Endothelial cell of umbilical vein (primary cell): ENCODE data around the gene BCAP31. TPM values are rescaled to one million over a fixed set of nuclear protein-coding genes. Genes with fewer than 3 reads are reported as not detected.

Experiments used
- BruUV-seq: library from RNA; stranded (reverse); fragments of 400-500 nt; replicated peaks from 2 replicates; lab custom pipeline; 2021; lab: Mats Ljungman, UMichigan
- CTCF ChIA-PET: fragments of 300-600, 350-600 bp; sonication (Branson Sonifier 250); formaldehyde crosslinking; loops from one replicate; lab custom pipeline; 2021; ENCODE audit warnings: antibody characterized with exemption, inconsistent platforms; lab: Charles Lee
- POLR2A ChIA-PET: fragments of 300-600, 350-600 bp; sonication (Branson Sonifier 250); formaldehyde crosslinking; loops from one replicate; lab custom pipeline; 2021; ENCODE audit warnings: antibody characterized with exemption, inconsistent platforms; lab: Charles Lee
- DNase-seq: peaks from one replicate; pipeline ENCODE4 v3.0.0-alpha.2; 2011; ENCODE audit warnings: low read depth, low spot score
- FAIRE-seq: peaks from 2 replicates; lab custom pipeline; 2011; peaks lifted over from hg19 to GRCh38; lab: Jason Lieb, UNC
- H2AFZ ChIP-seq: 2 replicates; pipeline ENCODE4 v1.6.0; 2012; ENCODE audit warnings: low read depth, low read length, control low read depth, inconsistent platforms
- H3K27ac ChIP-seq: 2 replicates; pipeline ENCODE4 v1.5.1; 2011; ENCODE audit warnings: low read depth, mild to moderate bottlenecking, control low read depth, low read length, moderate library complexity; ENCODE audit not compliant: insufficient read depth
- H3K27me3 ChIP-seq, 2 experiments: 2 replicates each; pipeline versions ENCODE4 v1.6.0 to v1.6.1; 2011; ENCODE audit warnings: low read length in 2 of 2, mixed read lengths in 1 of 2; ENCODE audit not compliant: control insufficient read depth in 2 of 2, insufficient read depth in 2 of 2
- H3K36me3 ChIP-seq, 2 experiments: 2 replicates in 1 of 2; 3 replicates in 1 of 2; pipeline ENCODE4 v1.5.1; 2011; ENCODE audit warnings: low read length in 2 of 2, mild to moderate bottlenecking in 1 of 2, moderate library complexity in 1 of 2; ENCODE audit not compliant: control insufficient read depth in 2 of 2, insufficient read depth in 2 of 2; ENCODE audit errors: extremely low read depth in 1 of 2
- H3K4me1 ChIP-seq: 3 replicates; pipeline ENCODE4 v1.5.1; 2011; ENCODE audit warnings: mild to moderate bottlenecking, low read length; ENCODE audit not compliant: control insufficient read depth, insufficient read depth; ENCODE audit errors: extremely low read depth
- H3K4me2 ChIP-seq: 2 replicates; pipeline ENCODE4 v1.6.1; 2011; ENCODE audit warnings: low read length, control low read depth, mixed read lengths; ENCODE audit not compliant: insufficient read depth
- H3K4me3 ChIP-seq, 3 experiments: fragments of 200-600 bp in 1 of 3; sonication (generic), shearing (Covaris generic) in 1 of 3; replicated peaks in 1 of 3; 2 replicates each; pipeline ENCODE4 v1.5.1; 2011 to 2016; ENCODE audit warnings: control low read depth in 3 of 3, low read length in 3 of 3, mild to moderate bottlenecking in 2 of 3, inconsistent platforms in 1 of 3, low read depth in 1 of 3, moderate library complexity in 1 of 3; ENCODE audit not compliant: insufficient read depth in 1 of 3
- H3K79me2 ChIP-seq: 2 replicates; pipeline ENCODE4 v1.6.0; 2012; ENCODE audit warnings: low read length, inconsistent platforms; ENCODE audit not compliant: control insufficient read depth, insufficient read depth
- H3K9ac ChIP-seq: replicated peaks from 2 replicates; pipeline ENCODE3; 2011; ENCODE audit warnings: low read length, control low read depth; ENCODE audit not compliant: insufficient read depth; ENCODE audit errors: extremely low read depth
- H3K9me1 ChIP-seq: replicated peaks from 3 replicates; pipeline ENCODE4 v1.6.0; 2011; ENCODE audit warnings: mild to moderate bottlenecking, low read length; ENCODE audit not compliant: control insufficient read depth, insufficient read depth; ENCODE audit errors: extremely low read depth
- H3K9me3 ChIP-seq: replicated peaks from 2 replicates; pipeline ENCODE4 v1.5.1; 2012; ENCODE audit warnings: low read length, inconsistent platforms; ENCODE audit not compliant: control insufficient read depth, insufficient read depth
- H4K20me1 ChIP-seq: replicated peaks from 2 replicates; pipeline ENCODE3; 2011; ENCODE audit warnings: mild to moderate bottlenecking, low read length; ENCODE audit not compliant: control insufficient read depth, insufficient read depth; ENCODE audit errors: extremely low read depth
- EZH2 ChIP-seq: IDR thresholded peaks from 2 replicates; pipeline ENCODE4 v1.6.1; 2012; ENCODE audit warnings: borderline replicate concordance, low read depth, mild to moderate bottlenecking, moderate library complexity, low read length, inconsistent platforms; ENCODE audit not compliant: severe bottlenecking
- FOS ChIP-seq: IDR thresholded peaks from 2 replicates; pipeline ENCODE4 v1.6.1; 2011; ENCODE audit warnings: mild to moderate bottlenecking, low read length, moderate library complexity, borderline replicate concordance; ENCODE audit not compliant: insufficient read depth
- GATA2 ChIP-seq: IDR thresholded peaks from 2 replicates; pipeline ENCODE4 v1.7.0; 2011; ENCODE audit warnings: low read depth, mild to moderate bottlenecking, moderate library complexity, mixed read lengths, low read length; ENCODE audit not compliant: insufficient read length, insufficient read depth
- JUN ChIP-seq: IDR thresholded peaks from 2 replicates; pipeline ENCODE4 v1.6.1; 2011; ENCODE audit warnings: borderline replicate concordance, low read depth; ENCODE audit not compliant: insufficient read length, insufficient read depth
- MYC ChIP-seq: IDR thresholded peaks from one replicate; pipeline ENCODE4 v1.6.1; 2011; ENCODE audit warnings: mild to moderate bottlenecking, low read depth, low read length
- POLR2A ChIP-seq: IDR thresholded peaks from 2 replicates; pipeline ENCODE4 v1.6.1; 2012; ENCODE audit warnings: low read depth, mild to moderate bottlenecking, control low read depth, low read length
- POLR2AphosphoS5 ChIP-seq: IDR thresholded peaks from 2 replicates; pipeline ENCODE4 v1.6.1; 2012; ENCODE audit warnings: low read depth, mild to moderate bottlenecking, control low read depth, low read length, moderate library complexity; ENCODE audit not compliant: insufficient read depth
- dilution Hi-C: fragments of 300-500 bp; cut with MboI; formaldehyde crosslinking; loops from one replicate; pipeline ENCODE4 v1.15.0; 2019; ENCODE audit warnings: low sequenced_read_pairs; ENCODE audit not compliant: extremely low pct_ligation_motif_present
- intact Hi-C: fragments of 100-400 bp; cut with micrococcal nuclease; formaldehyde crosslinking; loops from one replicate; pipeline ENCODE4 v1.10.0; 2022
- polyA plus RNA-seq, 4 experiments: library from polyadenylated mRNA; depleted of rRNA in 3 of 4; stranded (reverse) in 3 of 4; unstranded in 1 of 4; fragments of >200 nt; gene quantifications; 2 replicates each; pipeline versions ENCODE4 v1.2.1 to v1.2.3, GENCODE V29; 2011 to 2012; ENCODE audit warnings: missing spikeins in 1 of 4
- total RNA-seq: library from RNA; stranded (reverse); gene quantifications from 2 replicates; pipeline ENCODE4 v1.2.3, GENCODE V29; 2021
- TF ChIP-seq, protein P1 (sequence below): IDR thresholded peaks from 2 replicates; pipeline ENCODE4 v1.6.1; 2011; ENCODE audit not compliant: insufficient read depth, insufficient read length
- TF ChIP-seq, protein P2 (sequence below), 2 donors: IDR thresholded peaks; 1 replicate in 1 of 2; 2 replicates in 1 of 2; pipeline ENCODE4 v1.5.1; 2011; ENCODE audit warnings: low read length in 2 of 2, mild to moderate bottlenecking in 2 of 2, moderate library complexity in 2 of 2, control low read depth in 1 of 2, inconsistent platforms in 1 of 2, low read depth in 1 of 2; ENCODE audit not compliant: insufficient read depth in 1 of 2; ENCODE audit errors: extremely low read depth in 1 of 2

Gene BCAP31
- total and polyA plus RNA-seq, 2 donors (not counting 3 experiments of a cell fraction or from before 2014, with no cell fraction given): 169 to 203 TPM

DNA sequence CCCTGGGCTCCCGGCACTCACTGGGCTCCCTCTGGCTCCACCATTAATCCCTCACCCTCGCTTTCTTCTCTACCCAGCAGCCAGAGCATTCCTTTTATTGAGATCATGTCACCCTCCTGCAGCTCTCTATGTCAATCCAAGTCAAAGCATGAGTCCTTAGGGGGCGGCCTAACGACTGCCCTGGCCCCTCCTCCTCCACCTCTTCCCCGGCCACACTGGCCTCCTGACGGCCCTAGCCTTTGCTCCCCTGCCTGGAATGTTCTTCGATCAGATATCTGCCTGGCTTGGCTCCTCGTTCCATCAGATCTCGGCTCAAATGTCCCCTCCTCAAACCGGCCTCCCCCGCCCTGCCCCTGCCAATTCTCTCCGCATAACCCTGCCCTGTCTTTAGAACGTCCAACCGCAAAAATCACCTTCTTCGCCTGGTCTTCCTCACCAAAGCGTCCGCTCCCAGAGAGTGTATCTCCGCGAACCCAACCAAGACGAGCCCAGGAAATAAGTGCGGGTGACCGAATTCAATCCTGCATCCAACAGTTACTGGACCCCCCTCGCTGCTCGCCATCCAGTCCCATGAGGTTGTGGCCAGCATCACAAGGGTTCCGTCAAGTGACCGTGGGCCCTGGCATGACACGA is 49.9 kb downstream of the BCAP31 start:
- Histone ChIP-seq H3K36me3 (no peaks in the 10 kb centered on the region), H3K9me3 (no peaks in the 10 kb centered on the region), H3K4me2 (no peak overlapping the region), H3K4me3 (no peak overlapping the region), H3K27me3 (peaks cover 5 to 12% of the 10 kb centered on the region in 2 experiments), H4K20me1 (no peaks in the 10 kb centered on the region), H2AFZ (no peak overlapping the region), H3K79me2 (no peaks in the 10 kb centered on the region), H3K9me1 (no peaks in the 10 kb centered on the region), H3K4me1 (no peaks in the 10 kb centered on the region), H3K9ac (no peak overlapping the region), H3K27ac (no peak overlapping the region)
- BruUV-seq: no TSS peak
- DNase-seq: no peak
- intact Hi-C loops: no loop called here
- CTCF ChIA-PET: no interaction called here
- dilution Hi-C loops: no loop called here
- TF ChIP-seq GATA2: no peak
- TF ChIP-seq, protein P1, sequence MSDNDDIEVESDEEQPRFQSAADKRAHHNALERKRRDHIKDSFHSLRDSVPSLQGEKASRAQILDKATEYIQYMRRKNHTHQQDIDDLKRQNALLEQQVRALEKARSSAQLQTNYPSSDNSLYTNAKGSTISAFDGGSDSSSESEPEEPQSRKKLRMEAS: no peak
- TF ChIP-seq FOS: no peak
- no peak for FAIRE-seq
- POLR2A ChIA-PET: no interaction called here

GRCh38 chrX:153673428-153674218 is 50.6 kb downstream of the BCAP31 start, which contains the start of gene PNCK:
TSS of gene PNCK (minus strand) at chrX:153673813. CDS start at chrX:153673076, 737 bp downstream.
- dilution Hi-C loops: no loop called here
- POLR2A ChIA-PET: no interaction called here
- H3K27me3 ChIP-seq: peaks cover 5 to 12% of the 10 kb centered on the region in 2 experiments
- H2AFZ ChIP-seq: no peak within 1 kb of the TSS
- H3K9me1 ChIP-seq: no peaks in the 10 kb centered on the region
- TF ChIP-seq POLR2AphosphoS5 (no peak), JUN (no peak), POLR2A (no peak), MYC (no peak), FOS (no peak), EZH2 (no peak), GATA2 (no peak)
- TF ChIP-seq, protein P1: no peak
- TF ChIP-seq, protein P2, sequence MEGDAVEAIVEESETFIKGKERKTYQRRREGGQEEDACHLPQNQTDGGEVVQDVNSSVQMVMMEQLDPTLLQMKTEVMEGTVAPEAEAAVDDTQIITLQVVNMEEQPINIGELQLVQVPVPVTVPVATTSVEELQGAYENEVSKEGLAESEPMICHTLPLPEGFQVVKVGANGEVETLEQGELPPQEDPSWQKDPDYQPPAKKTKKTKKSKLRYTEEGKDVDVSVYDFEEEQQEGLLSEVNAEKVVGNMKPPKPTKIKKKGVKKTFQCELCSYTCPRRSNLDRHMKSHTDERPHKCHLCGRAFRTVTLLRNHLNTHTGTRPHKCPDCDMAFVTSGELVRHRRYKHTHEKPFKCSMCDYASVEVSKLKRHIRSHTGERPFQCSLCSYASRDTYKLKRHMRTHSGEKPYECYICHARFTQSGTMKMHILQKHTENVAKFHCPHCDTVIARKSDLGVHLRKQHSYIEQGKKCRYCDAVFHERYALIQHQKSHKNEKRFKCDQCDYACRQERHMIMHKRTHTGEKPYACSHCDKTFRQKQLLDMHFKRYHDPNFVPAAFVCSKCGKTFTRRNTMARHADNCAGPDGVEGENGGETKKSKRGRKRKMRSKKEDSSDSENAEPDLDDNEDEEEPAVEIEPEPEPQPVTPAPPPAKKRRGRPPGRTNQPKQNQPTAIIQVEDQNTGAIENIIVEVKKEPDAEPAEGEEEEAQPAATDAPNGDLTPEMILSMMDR (IDR thresholded peaks at IDR 0.05; ENCODE audit: extremely low read depth in 1 of 2, insufficient read depth in 1 of 2, low read depth in 1 of 2, low read length in 2 of 2): no peak
- no peaks in the 10 kb centered on the region for H3K9me3 ChIP-seq
- no peak for FAIRE-seq
- BruUV-seq: no TSS peak
- no peak for DNase-seq
- no peaks in the 10 kb centered on the region for H3K4me1 ChIP-seq
- H3K79me2 ChIP-seq: no peaks in the 10 kb centered on the region
- H3K9ac ChIP-seq: no peak within 1 kb of the TSS
- CTCF ChIA-PET: no interaction called here
- no peak within 1 kb of the TSS for H3K27ac ChIP-seq
- intact Hi-C loops: no loop called here
- no peaks in the 10 kb centered on the region for H3K36me3 ChIP-seq
- H3K4me3 ChIP-seq: no peak within 1 kb of the TSS
- no peak within 1 kb of the TSS for H3K4me2 ChIP-seq
- no peaks in the 10 kb centered on the region for H4K20me1 ChIP-seq
